ENCODE results near the gene ZNF627.

ZNF627 gene

DNA sequence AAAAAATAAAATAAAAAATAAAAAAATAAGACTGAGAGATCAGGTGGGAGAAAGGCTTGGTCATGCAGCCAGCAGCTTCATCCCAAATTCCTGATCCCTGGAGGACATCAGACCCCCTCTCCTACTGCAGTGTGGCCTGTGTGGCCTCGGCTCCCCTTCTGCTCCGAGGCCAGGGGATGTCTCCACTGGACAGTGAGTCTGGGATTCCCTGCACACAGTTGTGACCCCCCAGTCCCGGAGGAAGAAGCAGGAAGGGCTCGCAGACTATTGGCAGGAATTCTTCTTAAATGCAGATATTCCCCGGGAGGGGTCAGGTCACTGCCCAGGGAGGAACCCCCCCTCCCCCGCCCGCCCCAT, 41.9 kb downstream of the ZNF627 start:
- DNase-seq (ENCODE audit: low read depth): no peak

DNA sequence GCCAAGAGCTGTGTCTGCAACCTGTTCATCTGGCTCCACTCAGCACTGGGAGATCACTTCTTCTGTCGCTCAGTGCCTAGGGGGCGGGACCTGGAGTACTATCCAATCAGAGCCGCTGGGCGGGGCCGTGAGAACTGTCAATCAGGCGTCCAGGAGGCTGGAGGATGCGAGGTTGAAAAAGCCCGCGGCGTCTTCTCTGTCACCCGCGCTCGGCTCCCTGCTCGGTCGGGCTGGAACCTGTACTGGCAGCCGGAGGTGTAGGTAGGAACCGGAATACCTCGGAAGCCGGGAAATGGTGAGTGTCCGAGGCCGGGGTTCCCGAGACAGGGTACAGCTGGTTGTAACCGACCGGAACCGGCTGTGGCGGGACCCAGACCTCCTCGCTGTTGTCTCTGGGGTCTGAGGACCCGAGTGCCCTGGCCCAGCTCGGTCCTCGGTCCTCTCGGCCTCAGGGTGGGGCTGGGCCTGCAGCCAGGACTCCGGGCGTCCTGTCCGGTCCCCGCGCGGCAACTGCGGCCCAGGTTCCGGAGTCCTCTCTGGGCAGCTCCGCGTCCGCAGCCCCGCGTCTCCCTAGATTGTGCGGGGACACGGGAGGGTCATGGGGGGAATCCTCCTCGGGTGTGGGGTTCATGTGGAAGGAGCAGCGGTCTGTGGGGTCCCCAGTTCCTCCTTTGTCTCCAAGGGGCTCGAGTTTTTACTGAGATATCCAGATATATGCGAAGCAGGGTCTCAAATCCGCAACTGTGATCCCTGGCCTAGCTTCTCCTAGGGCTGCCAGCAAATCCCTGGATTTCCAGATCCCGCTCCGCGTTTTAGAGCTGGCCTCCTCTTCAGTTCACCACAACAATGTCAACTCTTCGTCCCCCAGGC, 42.6 kb downstream of the ZNF627 start:
- DNase-seq (ENCODE audit: low read depth): peak; percentile 70
- TF ChIP-seq, protein P1, sequence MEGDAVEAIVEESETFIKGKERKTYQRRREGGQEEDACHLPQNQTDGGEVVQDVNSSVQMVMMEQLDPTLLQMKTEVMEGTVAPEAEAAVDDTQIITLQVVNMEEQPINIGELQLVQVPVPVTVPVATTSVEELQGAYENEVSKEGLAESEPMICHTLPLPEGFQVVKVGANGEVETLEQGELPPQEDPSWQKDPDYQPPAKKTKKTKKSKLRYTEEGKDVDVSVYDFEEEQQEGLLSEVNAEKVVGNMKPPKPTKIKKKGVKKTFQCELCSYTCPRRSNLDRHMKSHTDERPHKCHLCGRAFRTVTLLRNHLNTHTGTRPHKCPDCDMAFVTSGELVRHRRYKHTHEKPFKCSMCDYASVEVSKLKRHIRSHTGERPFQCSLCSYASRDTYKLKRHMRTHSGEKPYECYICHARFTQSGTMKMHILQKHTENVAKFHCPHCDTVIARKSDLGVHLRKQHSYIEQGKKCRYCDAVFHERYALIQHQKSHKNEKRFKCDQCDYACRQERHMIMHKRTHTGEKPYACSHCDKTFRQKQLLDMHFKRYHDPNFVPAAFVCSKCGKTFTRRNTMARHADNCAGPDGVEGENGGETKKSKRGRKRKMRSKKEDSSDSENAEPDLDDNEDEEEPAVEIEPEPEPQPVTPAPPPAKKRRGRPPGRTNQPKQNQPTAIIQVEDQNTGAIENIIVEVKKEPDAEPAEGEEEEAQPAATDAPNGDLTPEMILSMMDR (conservative IDR thresholded peaks at IDR 0.05; ENCODE audit: low read depth, low read length): no peak
- H3K4me3 ChIP-seq (ENCODE audit: low read length): peak overlapping the region; percentile 78

More for the DNA sequence above, 41.9 kb downstream of the ZNF627 start:
- TF ChIP-seq, protein P1 (conservative IDR thresholded peaks at IDR 0.05; ENCODE audit: low read depth, low read length): no peak
- H3K4me3 ChIP-seq (ENCODE audit: low read length): peak overlapping the region; percentile 78

DNA sequence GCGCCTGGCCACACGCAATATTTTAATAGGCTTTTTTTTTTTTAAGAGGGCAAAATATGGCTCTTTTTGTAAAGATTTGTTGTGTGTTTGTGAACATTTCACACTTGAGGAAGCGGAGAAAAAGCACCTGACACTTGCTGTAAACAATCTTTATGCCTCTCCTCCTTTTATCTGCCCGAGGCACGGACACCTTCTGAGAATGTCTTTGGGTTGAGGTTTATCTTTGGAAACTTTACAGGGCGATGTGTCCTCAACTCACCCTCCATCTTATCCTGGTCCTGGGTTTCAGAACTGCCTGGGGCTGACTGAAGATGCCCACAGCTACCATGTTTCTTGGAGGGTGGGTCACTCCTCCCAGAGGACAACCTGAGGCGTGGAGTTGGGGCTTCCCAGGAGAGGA, 44.0 kb downstream of the ZNF627 start:
- TF ChIP-seq, protein P1 (conservative IDR thresholded peaks at IDR 0.05; ENCODE audit: low read depth, low read length): no peak
- H3K4me3 ChIP-seq (ENCODE audit: low read length): no peak overlapping the region
- no peak for DNase-seq (ENCODE audit: low read depth)

DNA sequence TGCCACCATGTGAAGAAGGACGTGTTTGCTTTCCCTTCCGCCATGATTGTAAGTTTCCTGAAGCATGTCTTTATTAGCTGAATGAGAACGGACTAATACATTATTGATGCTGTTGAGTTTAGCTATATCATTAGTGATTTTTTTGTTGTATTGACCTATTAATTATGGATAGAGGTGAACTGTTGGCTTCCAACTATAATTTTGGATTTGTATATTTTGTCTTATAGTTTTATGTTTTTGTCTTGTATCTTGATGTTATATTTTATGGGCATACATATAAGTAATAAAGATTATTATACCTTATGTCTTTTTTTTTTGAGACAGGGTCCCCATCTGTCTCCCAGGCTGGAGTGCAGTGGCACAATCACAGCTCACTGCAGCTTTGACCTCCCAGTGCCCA, 45.6 kb downstream of the ZNF627 start:
- TF ChIP-seq, protein P1 (conservative IDR thresholded peaks at IDR 0.05; ENCODE audit: low read depth, low read length): no peak
- no peak for DNase-seq (ENCODE audit: low read depth)
- H3K4me3 ChIP-seq (ENCODE audit: low read length): no peak overlapping the region

DNA sequence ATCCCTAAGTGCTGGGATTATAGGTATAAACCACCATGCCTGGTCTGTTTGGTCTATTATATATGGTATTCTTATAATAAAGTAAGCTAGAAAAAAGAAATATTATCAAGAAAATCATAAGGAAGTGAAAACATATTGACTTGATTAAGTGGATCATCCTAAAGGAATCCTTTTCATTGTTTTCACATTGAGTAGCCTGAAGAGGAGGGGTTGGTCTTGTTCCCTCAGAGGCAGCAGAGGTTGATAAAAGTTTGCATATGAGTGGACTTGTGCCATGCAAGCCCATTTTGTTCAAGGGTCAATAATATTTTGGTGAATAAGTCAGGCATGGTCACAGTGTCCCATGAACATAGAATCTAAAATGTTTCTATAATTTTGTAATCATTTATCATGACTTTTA, 52.7 kb downstream of the ZNF627 start:
- TF ChIP-seq, protein P1 (conservative IDR thresholded peaks at IDR 0.05; ENCODE audit: low read depth, low read length): no peak
- H3K4me3 ChIP-seq (ENCODE audit: low read length): no peak overlapping the region
- DNase-seq (ENCODE audit: low read depth): no peak

DNA sequence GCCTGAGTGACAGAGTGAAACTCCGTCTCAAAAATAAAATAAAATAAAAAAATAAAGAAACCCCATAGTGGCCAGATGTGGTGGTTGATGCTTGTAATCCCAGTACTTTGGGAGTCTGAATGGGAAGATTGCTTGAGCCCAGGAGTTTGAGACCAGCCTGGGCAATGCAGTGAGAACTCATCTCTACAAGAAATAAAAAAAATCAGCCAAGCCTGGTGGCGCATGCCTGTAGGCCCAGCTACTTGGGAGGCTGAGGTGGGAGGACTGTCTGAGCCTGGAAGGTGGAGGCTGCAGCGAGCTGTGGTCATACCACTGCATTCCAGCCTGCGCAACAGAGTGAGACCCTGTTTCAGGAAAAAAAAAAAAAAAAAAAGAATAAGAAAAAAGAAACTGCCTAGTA, 53.8 kb downstream of the ZNF627 start:
- TF ChIP-seq, protein P1 (conservative IDR thresholded peaks at IDR 0.05; ENCODE audit: low read depth, low read length): no peak
- no peak overlapping the region for H3K4me3 ChIP-seq (ENCODE audit: low read length)
- DNase-seq (ENCODE audit: low read depth): no peak

DNA sequence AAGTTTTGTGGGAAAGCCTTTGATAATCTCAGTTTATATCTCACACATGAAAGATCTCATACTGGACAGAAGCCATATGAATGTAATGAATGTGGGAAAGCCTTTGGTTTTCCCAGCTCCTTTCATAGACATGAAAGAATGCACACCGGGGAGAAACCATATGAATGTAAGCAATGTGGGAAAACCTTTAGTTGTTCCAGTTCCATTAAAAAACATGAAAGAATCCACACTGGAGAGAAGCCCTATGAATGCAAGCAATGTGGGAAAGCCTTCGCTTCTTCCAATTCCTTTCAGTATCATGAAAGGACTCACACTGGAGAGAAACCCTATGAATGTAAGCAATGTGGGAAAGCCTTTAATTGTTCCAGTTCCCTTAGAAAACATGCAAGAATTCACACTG, 54.8 kb downstream of the ZNF627 start:
- DNase-seq (ENCODE audit: low read depth): no peak
- H3K4me3 ChIP-seq (ENCODE audit: low read length): no peak overlapping the region
- TF ChIP-seq, protein P1 (conservative IDR thresholded peaks at IDR 0.05; ENCODE audit: low read depth, low read length): no peak

All from retinal pigment epithelial cell (primary cell).